H9 (cell line): ENCODE results near the gene CCSER2. TPM values are rescaled to one million over a fixed set of nuclear protein-coding genes. Genes with fewer than 3 reads are reported as not detected.

ENCODE experiments used
- DNase-seq: peaks from one replicate; pipeline ENCODE4 v3.0.0-alpha.2; 2017
- H2AFZ ChIP-seq: one replicate; pipeline ENCODE4 v1.6.1; 2013; ENCODE audit warnings: mild to moderate bottlenecking, low read length, control low read depth, moderate library complexity
- H2AK5ac ChIP-seq: 2 replicates; pipeline ENCODE4 v1.6.1; 2013; ENCODE audit warnings: low read length, control low read depth, mixed read lengths; ENCODE audit not compliant: insufficient read length
- H2BK120ac ChIP-seq: one replicate; pipeline ENCODE4 v1.6.1; 2013; ENCODE audit warnings: low read depth, mild to moderate bottlenecking, low read length, control low read depth, inconsistent platforms; ENCODE audit not compliant: poor library complexity, severe bottlenecking
- H2BK12ac ChIP-seq: 2 replicates; pipeline ENCODE4 v1.6.1; 2013; ENCODE audit warnings: low read length, control low read depth, mixed read lengths, low read depth; ENCODE audit not compliant: insufficient read length
- H2BK15ac ChIP-seq: 2 replicates; pipeline ENCODE4 v1.6.1; 2013; ENCODE audit warnings: low read depth, low read length, control low read depth
- H2BK20ac ChIP-seq: one replicate; pipeline ENCODE4 v1.6.1; 2013; ENCODE audit warnings: low read depth, mild to moderate bottlenecking, low read length, control low read depth, inconsistent platforms; ENCODE audit not compliant: poor library complexity, severe bottlenecking
- H2BK5ac ChIP-seq: 2 replicates; pipeline ENCODE4 v1.6.1; 2013; ENCODE audit warnings: low read length, control low read depth, mixed read lengths; ENCODE audit not compliant: insufficient read length
- H3K14ac ChIP-seq: 2 replicates; pipeline ENCODE4 v1.6.1; 2013; ENCODE audit warnings: low read length, control low read depth; ENCODE audit not compliant: insufficient read depth
- H3K18ac ChIP-seq: 2 replicates; pipeline ENCODE4 v1.6.1; 2013; ENCODE audit warnings: low read depth, mild to moderate bottlenecking, mixed read lengths, low read length, control low read depth; ENCODE audit not compliant: insufficient read length
- H3K23ac ChIP-seq: 2 replicates; pipeline ENCODE4 v1.6.1; 2013; ENCODE audit warnings: low read length, control low read depth, mixed read lengths, low read depth; ENCODE audit not compliant: insufficient read length
- H3K23me2 ChIP-seq: 2 replicates; pipeline ENCODE4 v1.6.1; 2013; ENCODE audit warnings: low read depth, mild to moderate bottlenecking, mixed read lengths, low read length, control low read depth; ENCODE audit not compliant: insufficient read length, poor library complexity, severe bottlenecking
- H3K27ac ChIP-seq: 2 replicates; pipeline ENCODE4 v1.5.1; 2013; ENCODE audit warnings: low read length, control low read depth, mixed read lengths, low read depth; ENCODE audit not compliant: insufficient read length
- H3K27me3 ChIP-seq: 2 replicates; pipeline ENCODE4 v1.6.1; 2013; ENCODE audit warnings: low read length, control low read depth, inconsistent platforms; ENCODE audit not compliant: insufficient read depth
- H3K4ac ChIP-seq: 2 replicates; pipeline ENCODE4 v1.6.1; 2013; ENCODE audit warnings: low read depth, mild to moderate bottlenecking, control low read depth, inconsistent platforms, low read length, moderate library complexity
- H3K4me1 ChIP-seq: 2 replicates; pipeline ENCODE4 v1.6.1; 2013; ENCODE audit warnings: low read length, control low read depth, inconsistent platforms; ENCODE audit not compliant: insufficient read depth
- H3K4me2 ChIP-seq: 2 replicates; pipeline ENCODE4 v1.6.1; 2013; ENCODE audit warnings: low read length, control low read depth, mixed read lengths; ENCODE audit not compliant: insufficient read length, insufficient read depth
- H3K56ac ChIP-seq: 2 replicates; pipeline ENCODE4 v1.6.1; 2013; ENCODE audit warnings: low read depth, mild to moderate bottlenecking, mixed read lengths, low read length, control low read depth; ENCODE audit not compliant: insufficient read length
- H3K79me1 ChIP-seq: 2 replicates; pipeline ENCODE4 v1.6.1; 2013; ENCODE audit warnings: low read depth, mild to moderate bottlenecking, moderate library complexity, low read length, control low read depth, inconsistent platforms; ENCODE audit not compliant: insufficient read depth, poor library complexity, severe bottlenecking
- H3K79me2 ChIP-seq: 2 replicates; pipeline ENCODE4 v1.6.1; 2013; ENCODE audit warnings: low read length, control low read depth, inconsistent platforms; ENCODE audit not compliant: insufficient read depth
- H3K9ac ChIP-seq: 2 replicates; pipeline ENCODE4 v1.6.1; 2013; ENCODE audit warnings: low read length, control low read depth, mixed read lengths; ENCODE audit not compliant: insufficient read length; ENCODE audit errors: extremely low read depth
- H3K9me3 ChIP-seq: one replicate; pipeline ENCODE4 v1.6.1; 2013; ENCODE audit warnings: low read depth, low read length, inconsistent platforms; ENCODE audit not compliant: control insufficient read depth
- H3T11ph ChIP-seq: one replicate; pipeline ENCODE4 v1.6.1; 2013; ENCODE audit warnings: mild to moderate bottlenecking, low read length, control low read depth, inconsistent platforms
- H4K20me1 ChIP-seq: one replicate; pipeline ENCODE4 v1.6.1; 2013; ENCODE audit not compliant: control insufficient read depth, insufficient read length, insufficient read depth
- H4K5ac ChIP-seq: 2 replicates; pipeline ENCODE4 v1.6.1; 2013; ENCODE audit warnings: low read depth, mild to moderate bottlenecking, mixed read lengths, low read length, control low read depth; ENCODE audit not compliant: insufficient read length
- H4K8ac ChIP-seq: replicated peaks from 2 replicates; pipeline ENCODE4 v1.6.1; 2013; ENCODE audit warnings: low read length, control low read depth, mixed read lengths, low read depth; ENCODE audit not compliant: insufficient read length
- H4K91ac ChIP-seq: 2 replicates; pipeline ENCODE4 v1.6.1; 2013; ENCODE audit warnings: low read depth, mild to moderate bottlenecking, moderate library complexity, mixed read lengths, low read length, control low read depth; ENCODE audit not compliant: insufficient read length
- H3K27ac Mint-ChIP-seq, 3 experiments: 2 replicates in 2 of 3; 3 replicates in 1 of 3; pipeline ENCODE4 v1.8.0; 2020 to 2021; ENCODE audit warnings: mixed read lengths in 3 of 3, mild to moderate bottlenecking in 1 of 3, moderate library complexity in 1 of 3
- H3K27me3 Mint-ChIP-seq: 2 replicates; pipeline ENCODE4 v1.8.0; 2021; ENCODE audit warnings: low read depth, mild to moderate bottlenecking, moderate library complexity, mixed read lengths
- H3K36me3 Mint-ChIP-seq, 3 experiments: 2 replicates in 2 of 3; 3 replicates in 1 of 3; pipeline ENCODE4 v1.8.0; 2020 to 2021; ENCODE audit warnings: low read depth in 3 of 3, mixed read lengths in 3 of 3; ENCODE audit not compliant: insufficient read depth in 1 of 3
- H3K4me1 Mint-ChIP-seq, 2 experiments: 2 replicates each; pipeline ENCODE4 v1.8.0; 2020; ENCODE audit warnings: mixed read lengths in 2 of 2
- H3K4me3 Mint-ChIP-seq, 2 experiments: 2 replicates in 1 of 2; 3 replicates in 1 of 2; pipeline ENCODE4 v1.8.0; 2020 to 2021; ENCODE audit warnings: mild to moderate bottlenecking in 2 of 2, mixed read lengths in 2 of 2, moderate library complexity in 1 of 2
- H3K9me3 Mint-ChIP-seq, 2 experiments: 2 replicates in 1 of 2; 3 replicates in 1 of 2; pipeline ENCODE4 v1.8.0; 2020; ENCODE audit warnings: mild to moderate bottlenecking in 2 of 2, mixed read lengths in 2 of 2, moderate library complexity in 1 of 2
- WGBS: extraction: QIAGEN DNeasy Blood & Tissue Kit; methylation state at CpG from one replicate; pipeline ENCODE4 v1.1.7; 2013; ENCODE audit warnings: missing lambda C conversion rate, low lambda C conversion rate, mixed read lengths; ENCODE audit not compliant: insufficient read length; ENCODE audit errors: extremely low coverage; 5-methylcytosine and 5-hydroxymethylcytosine counted together
- total RNA-seq: library from RNA; stranded (reverse); gene quantifications from 2 replicates; pipeline ENCODE4 v1.2.1, GENCODE V29; 2021
- TF ChIP-seq, protein P1 (sequence below): fragments of 200-600 bp; sonication (generic); conservative IDR thresholded peaks from 3 replicates; pipeline ENCODE4 v1.8.0; 2021; ENCODE audit warnings: antibody characterized with exemption, mild to moderate bottlenecking

Gene CCSER2
- total RNA-seq, 1 experiment from 2014 or later, result 22.2 TPM

DNA sequence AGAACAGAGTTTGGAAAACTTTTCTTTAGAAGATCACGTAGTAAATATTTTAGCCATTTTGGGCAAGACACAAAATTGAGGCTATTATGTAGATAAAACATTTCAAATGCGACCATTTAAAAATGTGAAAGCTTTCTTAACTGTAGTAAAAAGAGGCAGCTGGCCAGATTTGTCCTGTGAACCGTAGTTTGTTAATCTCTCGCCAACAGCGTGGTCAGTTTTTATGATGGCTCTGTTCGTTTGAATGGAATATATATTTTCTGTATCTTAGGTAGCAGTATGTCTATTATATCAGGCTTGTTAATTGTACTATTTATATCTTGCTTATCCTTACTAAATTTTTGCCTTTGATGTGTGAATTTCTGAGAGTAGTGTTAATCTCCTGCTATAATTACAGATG is 124.9 kb downstream of the CCSER2 start:
- H3K4me3 Mint-ChIP-seq, result no peak overlapping the region
- Histone ChIP-seq H3K79me1 (no peaks in the 10 kb centered on the region), H2BK15ac (no peak overlapping the region), H3K18ac (no peak overlapping the region), H4K8ac (no peak overlapping the region), H3K9me3 (no peaks in the 10 kb centered on the region), H3K79me2 (no peaks in the 10 kb centered on the region), H3K4ac (no peak overlapping the region), H2BK20ac (no peak overlapping the region), H3K4me2 (no peak overlapping the region), H3K56ac (no peak overlapping the region), H4K5ac (no peak overlapping the region), H3K27ac (no peak overlapping the region), H3K23ac (no peak overlapping the region), H4K91ac (no peak overlapping the region), H2AFZ (no peak overlapping the region), H3K9ac (no peak overlapping the region), H3K27me3 (no peaks in the 10 kb centered on the region), H2AK5ac (no peak overlapping the region), H3K14ac (no peak overlapping the region), H3K4me1 (no peaks in the 10 kb centered on the region), H2BK12ac (no peak overlapping the region), H2BK5ac (no peak overlapping the region), H3T11ph (no peak overlapping the region), H2BK120ac (no peak overlapping the region), H4K20me1 (no peaks in the 10 kb centered on the region), H3K23me2 (no peaks in the 10 kb centered on the region)
- TF ChIP-seq, protein P1, sequence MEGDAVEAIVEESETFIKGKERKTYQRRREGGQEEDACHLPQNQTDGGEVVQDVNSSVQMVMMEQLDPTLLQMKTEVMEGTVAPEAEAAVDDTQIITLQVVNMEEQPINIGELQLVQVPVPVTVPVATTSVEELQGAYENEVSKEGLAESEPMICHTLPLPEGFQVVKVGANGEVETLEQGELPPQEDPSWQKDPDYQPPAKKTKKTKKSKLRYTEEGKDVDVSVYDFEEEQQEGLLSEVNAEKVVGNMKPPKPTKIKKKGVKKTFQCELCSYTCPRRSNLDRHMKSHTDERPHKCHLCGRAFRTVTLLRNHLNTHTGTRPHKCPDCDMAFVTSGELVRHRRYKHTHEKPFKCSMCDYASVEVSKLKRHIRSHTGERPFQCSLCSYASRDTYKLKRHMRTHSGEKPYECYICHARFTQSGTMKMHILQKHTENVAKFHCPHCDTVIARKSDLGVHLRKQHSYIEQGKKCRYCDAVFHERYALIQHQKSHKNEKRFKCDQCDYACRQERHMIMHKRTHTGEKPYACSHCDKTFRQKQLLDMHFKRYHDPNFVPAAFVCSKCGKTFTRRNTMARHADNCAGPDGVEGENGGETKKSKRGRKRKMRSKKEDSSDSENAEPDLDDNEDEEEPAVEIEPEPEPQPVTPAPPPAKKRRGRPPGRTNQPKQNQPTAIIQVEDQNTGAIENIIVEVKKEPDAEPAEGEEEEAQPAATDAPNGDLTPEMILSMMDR, result no peak
- peaks cover 7 to 8% of the 10 kb centered on the region in 2 experiments for H3K4me1 Mint-ChIP-seq
- H3K36me3 Mint-ChIP-seq, result peaks cover 4 to 11% (median 11%) of the 10 kb centered on the region in 3 experiments; a peak in 6 of 7 replicates
- H3K27ac Mint-ChIP-seq, result no peak overlapping the region
- peaks cover 0 to 3% of the 10 kb centered on the region in 2 experiments; a peak in 2 of 5 replicates for H3K9me3 Mint-ChIP-seq
- no peak for DNase-seq
- WGBS, result no CpG with 5 or more reads among the region's 6 CpGs
- H3K27me3 Mint-ChIP-seq, result no peaks in the 10 kb centered on the region
